IPS-NIHi11 (cell line): ENCODE results near the gene LILRB5.
"Not testable (repeated sequence)": the region's sequence is repeated elsewhere in the genome, so short reads cannot be mapped to it uniquely, and the experiment has no call there.

ENCODE experiments used
- DNase-seq: peaks from one replicate; pipeline ENCODE4 v3.0.0; 2012; ENCODE audit warnings: mixed read lengths, low spot score

The LILRB5 gene

GRCh38 chr19:54211235-54211634 lies 45.8 kb downstream of the LILRB5 start:
- DNase-seq: no peak

DNA sequence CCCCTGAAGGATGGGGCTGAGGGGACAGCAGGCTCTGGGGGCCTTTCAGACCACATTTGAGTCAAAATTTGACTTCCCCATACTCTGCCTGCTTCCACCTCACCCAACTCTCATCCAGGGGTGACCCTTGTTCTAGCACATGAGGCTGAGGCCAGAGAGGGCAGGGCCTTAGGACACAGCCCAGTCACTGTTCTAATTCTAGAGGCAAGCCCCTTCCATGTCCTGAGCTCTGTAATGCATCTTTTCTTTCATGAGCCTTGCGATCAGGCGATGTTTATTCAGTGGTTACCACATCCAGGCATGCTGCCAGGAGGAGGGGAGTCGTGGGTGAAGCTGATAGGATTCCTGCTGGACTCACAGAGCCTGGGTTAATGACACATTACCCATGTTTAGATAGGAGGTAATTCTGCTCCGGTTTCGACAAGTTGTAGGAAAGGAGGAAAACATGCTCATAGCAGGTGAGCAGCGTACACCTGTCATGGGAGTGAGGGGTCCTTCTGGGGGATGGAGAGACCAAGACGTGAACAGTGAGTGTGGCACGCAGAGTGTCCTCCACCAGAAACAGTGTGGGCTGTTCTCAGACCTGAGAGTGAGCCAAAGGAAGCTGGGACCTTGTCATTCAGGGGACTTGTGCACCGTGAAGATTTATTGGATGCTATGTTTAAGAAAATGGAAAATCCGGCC lies 47.1 kb downstream of the LILRB5 start:
- peak; percentile 49 for DNase-seq

GRCh38 chr19:54209058-54209810 lies 47.8 kb downstream of the LILRB5 start:
- peak; percentile 38 for DNase-seq

GRCh38 chr19:54208784-54209057 lies 48.4 kb downstream of the LILRB5 start:
- DNase-seq: no peak

GRCh38 chr19:54207983-54208783 lies 48.9 kb downstream of the LILRB5 start:
- no peak for DNase-seq

DNA sequence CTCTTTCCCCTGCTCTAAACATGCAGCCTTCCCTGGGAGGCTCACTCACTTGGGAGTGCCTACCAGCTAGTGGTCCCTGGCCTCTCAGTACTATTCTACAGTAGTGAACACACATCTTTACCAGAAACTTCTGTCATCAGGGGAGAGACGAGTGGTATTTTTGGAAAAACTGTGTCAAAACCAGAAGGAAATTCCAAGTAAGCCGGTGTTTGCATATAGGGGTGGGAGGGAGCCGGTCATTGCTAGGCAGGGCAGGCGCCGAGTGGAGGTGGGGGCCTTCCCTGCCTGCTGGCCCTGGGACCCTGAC lies 49.4 kb downstream of the LILRB5 start:
- DNase-seq: no peak

DNA sequence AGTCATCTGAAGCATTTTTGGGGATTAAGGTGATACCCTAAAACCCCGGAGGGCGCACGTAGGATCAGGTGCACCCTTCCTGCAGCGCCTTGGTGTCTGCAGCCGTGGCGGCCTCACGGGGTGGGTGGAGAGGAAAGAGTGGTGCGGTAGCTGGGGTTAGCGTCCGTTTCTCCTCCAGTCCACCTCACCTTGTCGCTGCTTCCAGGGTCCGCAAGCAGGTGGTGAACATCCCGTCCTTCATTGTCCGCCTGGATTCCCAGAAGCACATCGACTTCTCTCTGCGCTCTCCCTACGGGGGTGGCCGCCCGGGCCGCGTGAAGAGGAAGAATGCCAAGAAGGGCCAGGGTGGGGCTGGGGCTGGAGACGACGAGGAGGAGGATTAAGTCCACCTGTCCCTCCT lies 49.9 kb downstream of the LILRB5 start:
- DNase-seq: not testable (repeated sequence)

- DNase-seq: no peak
Observed at GRCh38 chr19:54206831-54207177, 50.3 kb downstream of the LILRB5 start.

GRCh38 chr19:54206030-54206830 lies 50.8 kb downstream of the LILRB5 start:
- no peak for DNase-seq

DNA sequence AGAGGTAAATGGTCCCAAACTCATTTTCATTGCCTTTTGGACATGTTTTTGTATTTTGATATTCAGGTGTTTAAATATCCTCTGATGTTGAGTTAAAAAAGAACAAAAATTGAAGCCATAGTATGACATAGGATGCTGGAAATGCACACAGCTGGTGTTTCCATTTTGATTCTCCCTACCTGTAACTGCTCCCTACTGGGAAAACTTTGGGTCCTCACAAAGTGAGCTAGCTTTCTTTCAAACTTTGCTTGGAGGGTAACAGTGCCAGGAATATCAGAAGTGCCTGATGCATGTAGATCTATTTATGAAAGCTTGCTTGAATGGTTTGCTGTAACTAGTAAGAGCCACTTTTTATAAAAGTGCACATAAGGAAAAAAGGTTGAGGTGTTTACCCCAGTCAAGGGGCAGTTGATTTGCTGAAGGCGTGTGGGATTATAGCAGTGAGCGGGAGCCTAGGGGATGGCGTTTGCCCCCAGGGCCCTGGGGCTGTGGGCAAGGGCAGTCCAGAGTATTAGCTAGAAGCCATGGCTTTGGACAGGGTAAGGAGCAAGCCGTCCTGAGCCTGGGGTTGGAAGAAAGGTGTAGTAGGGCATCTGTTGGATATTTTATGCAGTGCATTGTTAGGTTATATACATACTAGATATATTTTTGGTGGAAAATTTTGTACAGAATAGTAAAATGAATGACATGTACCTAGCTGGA lies 52.2 kb downstream of the LILRB5 start:
- DNase-seq: no peak

- DNase-seq: no peak
Observed at GRCh38 chr19:54203151-54203611, 53.9 kb downstream of the LILRB5 start.

DNA sequence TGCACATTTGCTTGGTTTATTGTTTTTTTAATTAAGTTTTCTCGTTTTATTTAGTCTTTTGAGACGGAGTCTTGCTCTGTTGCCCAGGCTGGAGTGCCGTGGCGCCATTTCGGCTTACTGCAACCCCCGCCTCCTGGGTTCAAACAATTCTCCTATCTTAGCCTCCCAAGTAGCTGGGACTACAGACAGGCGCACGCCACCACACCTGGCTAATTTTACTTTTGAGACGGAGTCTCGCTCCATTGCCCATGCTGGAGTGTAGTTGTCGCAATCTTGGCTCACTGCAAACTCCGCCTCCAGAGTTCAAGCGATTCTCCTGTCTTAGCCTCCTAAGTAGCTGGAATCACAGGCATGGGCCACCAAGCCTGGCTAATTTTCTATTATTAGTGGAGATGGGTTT lies 55.1 kb downstream of the LILRB5 start:
- no peak for DNase-seq

- DNase-seq: no peak
Observed at GRCh38 chr19:54201172-54201701, 55.8 kb downstream of the LILRB5 start.
